Measurements from ENCODE around the gene TECPR1.

The TECPR1 gene

DNA sequence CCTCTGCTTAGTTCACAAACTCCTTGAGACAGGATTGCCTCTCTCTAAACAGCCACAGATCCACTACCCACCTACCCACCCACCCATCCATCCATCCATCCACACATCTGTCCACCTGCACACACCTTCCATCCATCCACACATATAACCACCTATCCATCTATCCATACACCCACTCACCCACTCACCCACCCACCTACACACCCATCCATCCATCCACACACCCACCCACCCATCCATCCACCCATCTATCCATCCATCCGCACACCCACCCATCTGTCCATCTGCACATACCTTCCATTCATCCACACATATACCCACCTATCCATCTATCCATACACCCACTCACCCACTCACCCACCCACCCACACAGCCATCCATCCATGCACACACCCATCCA, 9.7 kb downstream of the TECPR1 start:
- no peak for DNase-seq

DNA sequence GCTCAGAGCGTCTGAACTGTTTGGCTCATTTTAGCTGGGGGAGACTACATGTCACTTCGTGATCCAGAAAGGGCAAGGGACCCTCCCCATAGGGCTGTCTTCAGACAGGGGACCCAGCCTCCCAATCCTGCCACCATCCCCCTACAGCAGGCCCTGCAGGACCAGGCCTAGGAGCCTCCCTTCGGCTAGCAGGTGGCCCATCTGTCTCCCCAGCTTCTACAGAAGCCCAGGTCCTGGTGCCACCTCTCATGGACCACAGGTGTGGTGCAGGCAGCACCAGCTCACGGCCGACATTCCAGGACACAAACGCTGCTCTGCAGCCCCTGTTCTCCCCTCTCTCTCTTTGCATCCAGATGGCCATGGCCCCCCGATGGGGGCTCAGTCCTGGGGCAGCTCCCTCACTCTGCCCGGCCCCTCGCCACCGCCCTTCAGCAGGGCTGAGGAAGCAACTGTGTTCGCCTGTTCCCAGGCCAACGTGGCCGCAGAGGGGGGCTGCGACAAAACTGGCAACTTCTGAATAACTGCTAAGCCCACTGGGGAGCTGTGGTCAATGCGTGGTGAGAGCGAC, 10.3 kb downstream of the TECPR1 start:
- no peak for DNase-seq

DNA sequence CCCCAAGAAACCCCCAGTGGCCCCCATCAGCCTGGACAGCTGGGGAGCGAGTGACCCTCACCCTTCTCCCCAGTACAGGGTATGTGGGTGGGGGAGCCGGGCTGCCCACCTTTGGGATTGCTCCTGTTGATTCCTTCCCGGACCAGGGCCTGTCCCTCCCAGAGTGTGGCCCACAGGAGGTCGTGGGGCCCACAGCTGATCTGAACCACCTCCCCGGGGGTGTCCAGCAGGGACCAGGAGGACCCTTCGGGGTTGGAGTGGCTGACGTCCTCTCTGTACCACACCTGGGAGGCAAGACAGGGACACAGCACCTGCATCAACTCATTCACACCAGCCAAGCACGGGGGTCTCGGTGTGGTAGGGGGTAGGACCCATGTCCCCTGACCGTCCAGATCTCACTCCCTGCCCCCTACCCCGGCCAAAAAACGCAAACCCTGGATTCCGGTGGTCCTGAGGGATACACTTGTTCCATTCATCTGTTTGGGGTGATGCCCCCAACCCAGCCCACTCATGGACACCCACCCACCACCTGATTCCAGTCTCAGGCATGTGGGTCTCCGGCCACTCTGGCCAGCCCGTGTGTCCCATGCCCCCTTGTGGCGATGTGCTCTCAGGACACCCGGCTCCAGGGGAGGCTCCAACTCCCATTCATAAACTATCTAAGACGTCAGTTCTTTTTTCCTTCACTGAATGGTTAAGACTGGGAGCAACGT, 10.9 kb downstream of the TECPR1 start:
- DNase-seq, result peak; percentile 60

DNA sequence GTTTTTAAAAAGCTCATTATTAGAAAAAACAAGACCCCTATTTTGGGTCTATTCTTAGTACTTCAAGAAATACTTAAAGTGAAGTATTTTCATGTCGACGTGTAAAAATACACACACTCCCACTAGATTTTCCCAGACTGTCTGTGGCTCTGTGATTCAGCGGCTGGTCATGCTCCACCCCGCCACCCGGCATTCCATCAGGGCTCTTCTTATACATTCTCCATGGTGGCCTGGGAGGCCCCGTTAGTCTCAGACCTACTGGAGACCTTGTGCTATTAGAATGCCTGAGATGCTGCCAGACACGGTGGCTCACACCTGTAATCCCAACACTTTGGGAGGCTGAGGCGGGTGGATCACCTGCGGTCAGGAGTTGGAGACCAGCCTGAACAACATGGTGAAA, 13.1 kb downstream of the TECPR1 start:
- no peak for DNase-seq

DNA sequence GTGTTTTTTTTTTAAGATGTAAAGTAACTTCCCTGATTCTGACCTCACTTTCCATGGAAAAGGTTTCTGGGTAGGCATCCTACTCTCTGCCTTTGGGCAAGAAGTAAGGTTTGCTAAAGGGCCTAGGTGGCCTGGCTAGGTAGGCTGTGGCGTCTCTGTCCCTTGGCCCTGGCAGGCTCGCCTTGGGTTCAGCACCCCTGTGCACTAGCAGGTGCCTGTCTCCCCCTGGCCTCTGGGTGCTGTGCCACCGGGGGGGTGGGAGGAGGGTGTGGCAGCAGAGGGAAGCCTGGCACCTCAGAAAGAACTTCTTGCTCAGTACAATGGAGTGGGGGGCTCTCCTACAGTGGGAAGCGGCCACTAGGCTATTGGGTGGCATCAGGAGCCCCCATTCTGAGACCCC, 14.0 kb downstream of the TECPR1 start:
- no peak for DNase-seq

DNA sequence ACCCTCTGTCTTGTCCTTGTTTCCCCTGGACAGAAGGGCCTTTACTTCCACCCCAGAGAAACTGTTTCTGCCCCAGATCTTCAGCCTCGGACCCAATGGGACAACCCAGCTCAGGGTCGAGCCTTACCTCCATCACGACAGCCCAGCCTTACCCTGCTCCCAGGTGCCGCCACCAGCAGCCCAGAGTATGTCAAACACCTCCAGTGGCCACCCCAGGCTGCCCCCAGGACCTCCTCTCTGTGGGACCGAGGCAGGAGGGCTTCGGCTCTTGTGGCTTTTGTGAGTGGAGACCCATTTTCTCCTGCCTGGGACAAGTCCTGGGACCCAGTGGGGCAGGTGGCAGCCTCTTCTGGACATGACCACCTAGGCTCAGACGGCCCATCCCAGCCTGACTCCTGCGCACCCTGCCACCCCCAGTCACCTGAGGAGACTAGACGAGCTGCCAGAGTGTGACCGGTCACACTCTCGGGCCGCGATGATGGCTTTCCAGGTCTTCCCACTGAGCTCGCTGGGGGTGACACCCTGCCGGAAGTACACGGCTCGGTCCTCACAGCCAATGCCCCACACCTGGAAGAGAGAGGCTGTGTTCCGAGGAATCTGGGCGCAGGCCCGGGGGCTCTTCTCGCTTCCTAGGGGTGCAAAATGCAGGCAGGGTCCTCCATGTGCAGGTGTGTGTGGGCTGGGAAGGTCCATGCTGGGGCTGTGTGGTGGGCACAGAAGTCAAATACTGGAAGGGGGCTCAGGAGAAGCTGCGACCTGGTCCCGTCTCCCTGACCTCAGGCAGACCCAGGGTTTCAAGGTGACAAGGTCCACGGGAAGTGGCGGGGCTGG, 15.5 kb downstream of the TECPR1 start:
- no peak for DNase-seq

DNA sequence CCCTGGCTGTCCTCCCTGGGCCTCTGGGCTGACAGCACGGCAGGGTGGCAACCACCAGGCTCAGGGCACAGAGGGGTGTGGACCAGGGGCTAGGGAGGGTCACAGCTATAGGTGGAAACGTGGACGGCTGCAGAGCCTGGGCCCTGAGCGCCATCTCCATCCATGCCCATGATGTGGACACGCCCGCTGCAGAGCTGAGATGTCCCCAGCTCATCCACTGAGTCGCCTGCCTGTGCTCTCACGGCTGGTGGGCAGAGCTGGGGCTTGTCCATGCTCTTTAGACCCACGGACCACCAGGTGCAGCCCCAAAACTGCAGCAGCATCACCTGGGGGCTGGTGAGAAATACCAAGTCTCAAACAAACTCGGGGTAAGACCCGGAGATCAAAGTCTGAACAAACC, 16.1 kb downstream of the TECPR1 start:
- no peak for DNase-seq

DNA sequence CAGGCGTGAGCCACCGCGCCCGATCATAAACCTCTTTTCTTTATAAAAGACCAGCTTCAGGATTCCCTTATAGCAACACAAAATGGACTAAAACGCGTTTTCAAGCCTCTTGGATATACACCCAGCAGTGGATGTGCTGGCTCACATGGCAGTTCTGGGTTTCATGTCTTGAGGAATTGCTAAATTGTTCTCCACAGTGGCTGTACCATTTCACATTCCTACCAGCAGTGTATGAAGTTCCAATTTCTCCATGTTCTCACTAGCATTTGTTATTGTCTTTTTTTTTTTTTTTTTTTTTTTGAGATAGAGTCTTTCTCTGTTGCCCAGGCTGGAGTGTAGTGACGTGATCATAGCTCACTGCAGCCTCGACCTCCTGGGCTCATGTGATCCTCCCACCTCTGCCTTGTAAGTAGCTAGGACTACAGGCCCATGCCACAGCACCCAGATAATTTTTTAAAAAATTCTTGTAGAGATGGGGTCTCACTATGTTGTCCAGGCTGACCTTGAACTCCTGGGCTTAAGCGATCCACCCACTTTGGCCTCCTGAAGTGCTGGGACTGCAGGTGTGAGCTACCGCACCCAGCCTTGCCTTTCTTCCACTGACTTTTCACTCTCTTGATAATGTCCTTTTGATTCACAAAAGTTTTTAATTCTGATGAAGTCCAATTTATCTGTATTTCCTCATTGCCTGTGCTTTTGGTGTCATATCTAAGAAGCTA, 17.4 kb downstream of the TECPR1 start:
- no peak for DNase-seq

DNA sequence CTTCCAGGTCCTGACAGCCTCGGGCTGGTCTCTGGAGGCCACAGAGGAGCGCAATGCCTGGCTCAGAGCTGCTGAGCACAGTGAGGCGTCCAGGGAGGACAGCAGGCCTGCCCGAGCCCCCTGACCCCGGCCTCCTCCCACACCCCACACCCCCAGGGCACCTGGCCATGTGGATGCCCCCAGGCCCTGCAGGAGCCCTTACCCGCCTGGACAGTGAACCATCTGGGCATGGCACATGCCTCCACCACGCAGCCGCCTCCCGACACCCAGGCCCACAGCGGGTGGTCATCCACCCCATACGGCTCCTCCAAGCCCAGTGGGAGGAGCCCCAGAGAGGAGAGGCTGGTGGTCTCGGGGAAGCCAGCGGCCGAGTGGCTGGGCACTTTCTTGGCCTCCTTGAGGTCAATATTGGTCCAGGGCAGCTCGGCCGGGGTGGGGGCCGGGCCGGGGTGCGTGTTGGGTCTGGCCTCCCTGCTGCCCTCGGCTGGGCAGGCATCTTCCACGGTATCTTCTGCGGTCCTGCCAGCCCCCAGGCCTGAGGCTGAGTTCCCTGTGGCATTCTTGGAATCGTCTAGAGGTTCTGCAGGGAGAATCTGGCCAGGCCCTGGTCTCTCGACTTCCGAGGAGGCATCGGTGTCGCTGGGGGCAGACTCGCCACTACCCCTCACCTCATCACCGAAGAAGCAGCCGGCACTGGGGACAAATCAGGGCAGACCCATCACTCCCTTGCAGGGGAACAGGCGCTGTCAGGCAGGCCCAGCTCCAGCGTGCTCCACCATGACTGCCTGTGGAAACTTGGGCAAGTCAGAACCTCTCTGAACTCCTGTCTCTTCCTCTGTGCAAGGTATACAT, 18.6 kb downstream of the TECPR1 start:
- DNase-seq, result no peak

DNA sequence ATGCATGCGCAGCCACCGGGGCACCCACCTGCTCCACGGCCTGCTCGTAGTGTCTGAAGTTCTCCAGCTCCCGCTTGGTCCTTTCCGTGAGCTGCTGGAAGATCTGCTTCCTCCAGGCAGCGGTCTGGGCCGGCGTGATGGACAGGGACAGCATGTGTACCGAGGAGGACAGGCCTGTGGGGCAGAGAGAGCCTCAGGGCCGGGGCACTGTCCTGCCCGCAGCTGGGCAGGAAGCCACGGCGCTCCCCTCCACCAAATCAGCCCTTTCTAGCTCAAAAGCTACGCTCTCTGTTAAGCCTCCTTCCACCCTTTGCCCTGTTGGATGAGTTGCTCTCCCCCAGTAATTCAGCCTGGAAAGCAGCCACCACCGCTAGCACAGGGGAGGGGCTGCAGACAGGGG, 19.2 kb downstream of the TECPR1 start:
- no peak for DNase-seq

DNA sequence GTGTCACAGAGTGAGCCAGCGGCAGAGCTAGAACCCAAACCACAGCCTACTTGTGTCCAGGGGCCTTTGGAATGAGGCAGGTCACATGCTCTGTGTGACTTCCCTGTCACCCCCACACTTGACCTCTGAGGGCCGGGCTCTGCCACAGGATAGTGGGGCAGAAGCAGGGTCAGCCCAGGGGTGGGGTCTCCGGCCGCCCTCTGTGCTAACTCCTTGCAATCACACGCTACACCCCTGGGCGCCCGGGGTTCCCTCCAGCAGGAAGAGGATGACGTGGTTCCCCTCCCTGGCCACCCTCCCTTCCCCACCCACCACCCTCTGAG, 19.8 kb downstream of the TECPR1 start:
- DNase-seq, result no peak

DNA sequence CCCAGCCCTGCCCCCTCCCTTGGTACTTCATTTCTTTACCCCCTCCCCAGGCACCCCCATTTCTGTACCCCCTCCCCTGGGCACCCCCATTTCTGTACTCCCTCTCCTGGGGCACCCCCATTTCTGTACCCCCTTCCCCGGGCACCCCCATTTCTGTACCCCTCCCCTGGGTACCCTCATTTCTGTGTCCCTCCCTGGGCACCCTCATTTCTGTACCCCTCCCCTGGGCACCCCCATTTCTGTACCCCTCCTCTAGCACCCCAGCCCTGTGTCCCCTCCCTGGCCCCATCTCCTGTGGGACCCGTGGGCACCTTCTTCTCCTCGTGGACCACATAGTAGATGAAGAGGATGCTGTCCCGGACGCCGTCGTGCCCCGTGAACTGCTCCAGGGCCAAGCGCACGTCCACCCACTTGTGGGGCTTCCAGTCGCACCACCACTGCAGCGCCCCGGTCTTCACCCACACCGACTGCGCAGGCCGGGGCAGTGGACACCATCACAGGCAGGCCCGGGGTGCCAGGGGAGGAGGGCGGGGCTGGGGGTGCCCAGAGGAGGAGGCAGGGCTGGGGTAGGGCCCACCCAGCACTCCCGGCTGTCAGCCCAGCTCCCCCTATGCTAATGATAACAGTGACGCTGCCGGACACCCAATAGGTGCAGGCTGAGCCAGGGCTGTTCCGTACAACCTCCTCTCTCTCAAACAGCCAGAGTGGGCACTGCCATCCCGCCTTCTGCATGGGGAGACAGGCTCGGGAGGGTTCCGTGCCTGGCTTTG, 20.4 kb downstream of the TECPR1 start:
- no peak for DNase-seq

DNA sequence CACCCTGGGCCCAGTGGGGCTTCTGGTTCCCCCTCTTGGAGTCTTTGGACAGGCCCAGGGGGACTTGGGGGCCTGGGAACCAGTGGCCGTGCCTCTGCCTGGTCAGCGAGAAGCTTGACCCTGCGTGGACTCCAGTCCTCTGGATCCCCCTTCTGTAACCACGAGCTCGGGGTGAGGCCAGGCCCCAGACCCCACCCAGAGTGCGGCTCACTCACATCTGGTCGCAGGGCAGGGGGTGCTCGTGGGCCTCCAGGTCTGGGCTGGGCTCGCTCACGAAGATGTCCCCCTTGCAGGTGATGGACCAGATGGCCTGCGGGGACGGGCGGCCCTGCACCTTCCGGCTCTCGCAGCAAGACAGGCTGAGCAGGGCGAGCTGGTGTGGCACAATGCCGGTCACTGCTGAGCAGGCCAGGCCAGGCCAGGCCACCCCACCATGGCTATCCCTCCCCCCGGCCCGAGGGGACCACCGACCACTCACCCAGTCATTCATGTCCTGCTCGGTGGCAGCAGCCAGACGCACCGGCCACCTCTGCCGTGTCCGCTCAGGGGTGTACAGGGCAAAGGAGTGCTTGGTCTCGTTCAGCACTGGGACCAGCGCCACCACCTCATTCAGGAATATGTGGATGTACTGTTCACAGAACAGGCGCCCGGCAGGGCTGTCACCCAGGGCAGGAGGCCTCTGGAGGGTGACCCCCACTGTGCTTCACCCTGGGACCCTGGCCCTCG, 21.1 kb downstream of the TECPR1 start:
- DNase-seq, result no peak

DNA sequence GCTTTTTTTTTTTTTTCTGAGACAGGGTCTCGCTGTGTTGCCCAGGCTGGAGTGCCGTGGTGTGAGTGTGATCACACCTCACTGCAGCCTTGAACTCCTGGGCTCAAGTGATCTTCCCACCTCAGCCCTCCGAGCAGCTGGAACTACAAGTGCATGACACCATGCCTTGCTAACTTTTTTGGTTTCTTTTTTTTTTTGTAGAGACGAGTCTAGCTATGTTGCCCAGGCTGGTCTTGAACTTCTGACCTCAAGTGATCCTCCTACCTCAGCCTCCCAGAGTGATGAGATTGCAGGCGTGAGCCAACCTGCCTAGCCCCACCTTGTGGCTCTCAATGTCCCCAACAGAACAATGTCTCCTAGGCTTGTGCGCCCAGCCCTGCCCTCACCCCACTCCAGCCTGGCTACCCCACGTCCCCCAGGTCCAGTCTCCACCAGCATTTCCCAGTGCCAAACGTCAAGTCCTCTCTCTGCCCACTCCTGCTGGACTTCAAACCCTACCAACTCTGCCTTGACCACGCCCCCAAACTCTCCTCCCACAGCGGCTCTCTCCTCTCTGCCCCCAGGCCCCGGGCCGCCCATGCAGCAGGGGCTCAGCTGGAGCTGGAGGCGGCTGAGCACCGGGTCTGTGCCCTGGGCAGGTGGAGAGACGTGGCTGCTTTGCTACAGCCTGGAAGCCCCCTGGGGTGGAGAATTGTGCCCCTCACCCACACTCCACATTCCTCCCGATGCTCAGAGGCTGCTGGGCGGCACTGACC, 21.9 kb downstream of the TECPR1 start:
- no peak for DNase-seq

DNA sequence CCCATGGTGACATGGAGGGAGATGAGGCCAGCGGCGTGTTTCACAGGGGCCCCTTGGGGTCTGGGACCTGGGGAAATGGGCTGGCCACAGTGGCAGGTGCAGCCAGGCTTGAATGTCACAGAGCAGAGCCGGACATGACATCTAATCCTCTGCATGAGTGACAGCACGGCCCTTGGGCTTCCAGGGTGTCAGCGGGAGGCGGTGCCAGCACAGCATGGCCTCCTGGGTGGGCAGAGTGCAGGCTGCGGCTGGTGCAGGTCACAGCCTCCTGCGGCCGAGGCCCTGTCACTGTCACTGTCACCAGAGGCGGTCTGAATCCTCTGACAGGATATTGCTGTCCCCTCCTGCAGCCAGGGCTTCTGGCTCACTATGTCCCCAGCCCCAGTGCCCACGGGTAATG, 22.6 kb downstream of the TECPR1 start:
- DNase-seq, result no peak

DNA sequence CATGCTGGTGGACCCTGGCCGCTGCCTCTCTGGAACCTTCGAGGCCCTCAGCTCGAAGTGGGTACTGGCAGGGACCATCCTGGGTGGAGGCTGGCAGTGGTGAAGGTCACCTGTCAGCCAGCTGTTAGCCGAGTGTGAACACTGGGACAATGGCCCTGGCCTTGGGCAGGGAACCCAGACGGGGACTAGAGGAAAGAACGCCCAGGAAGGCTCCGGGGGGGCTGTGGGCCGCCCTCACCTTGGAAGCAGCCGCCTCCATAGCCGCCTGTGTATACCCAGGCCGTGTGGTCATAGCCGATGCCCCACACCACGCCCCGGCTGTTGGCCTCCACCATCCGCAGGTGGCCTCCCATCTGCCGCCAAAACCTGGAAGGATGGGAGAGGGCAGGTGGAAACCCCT, 23.2 kb downstream of the TECPR1 start:
- DNase-seq, result no peak

DNA sequence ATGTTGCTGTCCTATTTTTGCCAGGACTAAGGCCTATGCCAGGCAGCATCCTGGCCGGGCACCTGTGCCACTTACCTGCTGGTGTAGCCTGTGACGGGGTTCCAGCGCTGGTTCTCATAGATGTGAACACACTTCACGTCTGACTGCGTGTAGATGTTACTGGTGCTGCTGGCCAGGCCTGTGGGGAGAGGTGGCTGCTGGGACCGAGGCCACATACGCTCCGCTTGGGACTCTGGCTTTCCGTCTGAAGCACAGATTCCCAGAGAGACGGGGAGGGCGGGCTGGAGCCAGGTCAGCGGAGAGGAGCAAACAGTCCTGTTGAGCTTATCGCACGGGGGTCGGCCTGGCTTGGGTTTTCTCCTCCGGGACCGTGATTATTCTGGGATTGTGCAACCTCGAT, 24.1 kb downstream of the TECPR1 start:
- no peak for DNase-seq

DNA sequence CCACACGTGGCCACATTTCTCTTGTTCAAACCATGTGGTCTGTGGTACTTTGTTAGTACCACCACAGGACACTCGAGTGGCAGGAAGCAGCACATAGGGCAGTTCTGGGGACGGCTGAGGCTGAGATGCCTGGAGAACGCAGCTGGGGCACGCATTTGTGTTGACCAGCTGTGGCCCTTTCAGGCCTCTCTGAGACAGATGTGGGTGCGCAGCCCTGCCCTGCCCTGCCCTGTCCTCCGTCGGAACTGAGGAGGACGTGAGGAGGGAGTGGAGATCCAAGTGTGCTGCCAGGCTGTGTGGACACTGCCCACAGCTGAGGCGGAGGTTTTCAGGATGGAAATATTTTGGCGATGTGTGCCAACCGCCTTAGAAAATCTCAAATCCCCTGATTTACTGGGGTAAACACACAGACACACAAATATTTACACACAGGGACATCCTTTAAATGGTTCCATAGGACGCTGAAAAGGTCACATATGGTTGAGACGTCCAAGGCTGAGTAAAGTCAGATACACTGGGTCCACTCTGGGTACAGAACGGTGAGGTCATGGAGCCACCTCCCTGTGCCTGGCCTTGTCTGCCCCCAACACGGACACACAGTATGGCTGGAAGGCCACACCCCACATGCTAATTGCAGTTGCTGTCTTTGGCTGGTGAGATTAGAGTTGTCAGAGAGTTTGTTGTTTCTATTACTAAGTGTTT, 26.0 kb downstream of the TECPR1 start:
- no peak for DNase-seq

DNA sequence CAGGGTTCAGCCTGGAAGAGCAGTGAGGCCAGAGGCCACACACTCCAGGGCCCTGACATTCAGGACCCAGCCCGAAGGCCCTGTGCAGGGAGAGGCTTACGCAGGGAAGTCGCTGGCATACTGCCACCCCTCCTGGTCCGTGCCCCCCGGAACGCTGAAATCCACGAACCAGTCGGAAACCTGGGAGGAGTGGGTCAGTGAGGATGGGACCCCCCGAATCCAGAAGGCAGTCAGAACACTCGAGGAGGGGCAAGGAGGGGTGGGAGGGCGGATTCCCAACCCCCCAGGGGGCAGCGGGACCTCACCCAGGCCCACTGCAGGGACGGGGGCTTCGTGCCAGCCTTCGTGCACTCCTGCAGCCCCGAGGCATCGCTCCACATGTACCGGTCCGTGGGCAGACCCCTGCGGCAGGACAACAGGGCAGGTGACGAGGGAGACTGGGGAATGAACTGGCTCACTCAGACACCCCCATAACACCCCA, 27.3 kb downstream of the TECPR1 start:
- no peak for DNase-seq
